ENCODE data around the gene IFT43. TPM values are rescaled to one million over a fixed set of nuclear protein-coding genes. Genes with fewer than 3 reads are reported as not detected.

The IFT43 gene
- total RNA-seq, 1 experiment from 2014 or later, result 17.5 TPM

GRCh38 chr14:76121089-76121748 lies 135.7 kb downstream of the IFT43 start:
- DNase-seq (ENCODE audit: low spot score), result no peak
- TF ChIP-seq ARID4B (CRISPR knock-in tag; IDR thresholded peaks at IDR 0.05; ENCODE audit: borderline replicate concordance) (no peak), JUN (CRISPR knock-in tag; IDR thresholded peaks at IDR 0.05) (no peak), TP53 (CRISPR knock-in tag; IDR thresholded peaks at IDR 0.05) (no peak), IRF1 (CRISPR knock-in tag; IDR thresholded peaks at IDR 0.05) (no peak), ATF3 (CRISPR knock-in tag; conservative IDR thresholded peaks at IDR 0.05) (no peak), GRHL2 (CRISPR knock-in tag; IDR thresholded peaks at IDR 0.05; ENCODE audit: insufficient replicate concordance, severe bottlenecking) (no peak), GTF2I (CRISPR knock-in tag; conservative IDR thresholded peaks at IDR 0.05) (no peak), ZNF423 (CRISPR knock-in tag; IDR thresholded peaks at IDR 0.05) (no peak)
- CTCF ChIA-PET, result no interaction called here
- H3K27ac Mint-ChIP-seq, result no peak overlapping the region
- ATAC-seq, result no peak
- peaks cover 2% of the 10 kb centered on the region; the same call in 1 of the 2 replicates for H3K27me3 Mint-ChIP-seq (ENCODE audit: low read depth)
- peaks cover 4% of the 10 kb centered on the region for H3K9me3 Mint-ChIP-seq
- POLR2A ChIA-PET, result no interaction called here
- H3K4me3 Mint-ChIP-seq, result no peak overlapping the region
- peaks cover 33% of the 10 kb centered on the region for H3K4me1 Mint-ChIP-seq
- no peaks in the 10 kb centered on the region for H3K36me3 Mint-ChIP-seq

- Mint-ChIP-seq H3K27ac (no peak overlapping the region), H3K9me3 (peaks cover 12% of the 10 kb centered on the region), H3K4me3 (no peak overlapping the region), H3K36me3 (no peaks in the 10 kb centered on the region), H3K27me3 (ENCODE audit: low read depth) (peaks cover 2% of the 10 kb centered on the region; the same call in 1 of the 2 replicates), H3K4me1 (peaks cover 17% of the 10 kb centered on the region)
- ATAC-seq (peak; percentile 72), DNase-seq (ENCODE audit: low spot score) (no peak)
- CTCF ChIA-PET, result interaction anchor here (0.9 kb wide), 1 partner anchor 73 kb away, joined by 3 read pairs; no protein-coding TSS in a partner anchor
- TF ChIP-seq JAZF1 (CRISPR knock-in tag; IDR thresholded peaks at IDR 0.05) (no peak), ZNF232 (CRISPR knock-in tag; IDR thresholded peaks at IDR 0.05) (no peak)
- POLR2A ChIA-PET, result no interaction called here
Observed at GRCh38 chr14:76123426-76124225, 138.1 kb downstream of the IFT43 start.

GRCh38 chr14:76125511-76125910 lies 139.9 kb downstream of the IFT43 start:
- no peaks in the 10 kb centered on the region for H3K36me3 Mint-ChIP-seq
- H3K4me1 Mint-ChIP-seq, result peaks cover 17% of the 10 kb centered on the region
- no peak overlapping the region for H3K4me3 Mint-ChIP-seq
- H3K27ac Mint-ChIP-seq, result no peak overlapping the region
- ChIA-PET CTCF (no interaction called here), POLR2A (no interaction called here)
- ATAC-seq (no peak), DNase-seq (ENCODE audit: low spot score) (no peak)
- peaks cover 8% of the 10 kb centered on the region for H3K27me3 Mint-ChIP-seq (ENCODE audit: low read depth)
- peaks cover 12% of the 10 kb centered on the region for H3K9me3 Mint-ChIP-seq
- TF ChIP-seq ZNF532 (CRISPR knock-in tag; IDR thresholded peaks at IDR 0.05; ENCODE audit: borderline replicate concordance), result no peak
- TF ChIP-seq IRF1 (CRISPR knock-in tag; IDR thresholded peaks at IDR 0.05), result no peak
- no peak for TF ChIP-seq SMAD4 (CRISPR knock-in tag; IDR thresholded peaks at IDR 0.05)
- TF ChIP-seq NFATC4 (CRISPR knock-in tag; IDR thresholded peaks at IDR 0.05), result no peak
- TF ChIP-seq USF2 (CRISPR knock-in tag; IDR thresholded peaks at IDR 0.05), result no peak
- no peak for TF ChIP-seq E2F4 (CRISPR knock-in tag; IDR thresholded peaks at IDR 0.05; ENCODE audit: borderline replicate concordance, low read depth)
